GM21619 (cell line): ENCODE results near the gene MAPK10.

Source experiments
- ATAC-seq: cut with Tn5 transposase; IDR thresholded peaks from one replicate; pipeline ENCODE4 v1.9.1; 2021; ENCODE audit not compliant: unreplicated experiment

The MAPK10 gene

GRCh38 chr4:86359944-86360478, at the start of gene MAPK10:
Gene MAPK10, minus strand, starts transcription at chr4:86360053.
- peak; percentile 95 for ATAC-seq

- no peak for ATAC-seq
These were observed 43.7 kb upstream of the MAPK10 start for GRCh38 chr4:86403575-86403974.

DNA sequence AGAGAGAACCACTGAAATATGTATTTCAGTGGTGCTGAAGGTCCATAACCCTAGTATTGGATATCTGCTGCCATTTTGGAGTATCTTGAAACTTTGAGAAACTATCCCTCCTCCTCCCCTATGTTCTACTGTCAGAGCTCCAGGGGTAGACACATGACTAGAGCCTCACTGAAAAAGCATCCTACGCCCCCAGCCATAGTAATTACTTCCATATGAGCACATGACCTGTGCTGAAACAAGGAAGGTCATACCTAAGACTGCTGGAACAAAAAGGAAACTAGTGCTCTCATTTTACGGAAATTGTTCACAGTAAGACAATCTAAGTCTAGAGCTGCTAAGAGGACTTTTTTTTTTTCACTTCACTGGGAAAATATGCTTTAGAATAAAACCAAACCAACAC, 42.0 kb upstream of the MAPK10 start:
- ATAC-seq, result no peak

GRCh38 chr4:86400216-86400615, 40.4 kb upstream of the MAPK10 start:
- ATAC-seq, result no peak

DNA sequence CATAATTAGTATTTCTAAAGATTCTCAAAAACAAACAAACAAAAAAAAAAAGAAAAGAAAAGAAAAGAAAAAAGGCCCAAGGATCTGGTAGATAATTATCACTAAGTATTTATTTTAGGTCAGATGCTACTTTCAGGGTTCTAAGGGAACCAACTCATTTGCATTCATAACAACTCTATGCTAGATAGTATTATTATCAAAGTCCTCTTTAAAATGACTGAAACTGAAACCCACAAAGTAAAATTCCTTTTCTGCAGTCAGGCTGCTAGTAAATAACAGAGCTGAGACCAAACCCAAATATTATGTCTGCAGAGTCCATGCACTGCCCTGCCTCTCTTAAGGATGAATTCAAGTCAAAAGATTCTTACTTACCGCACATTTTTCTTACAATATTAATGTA, 38.3 kb upstream of the MAPK10 start:
- ATAC-seq, result peak; percentile 80

DNA sequence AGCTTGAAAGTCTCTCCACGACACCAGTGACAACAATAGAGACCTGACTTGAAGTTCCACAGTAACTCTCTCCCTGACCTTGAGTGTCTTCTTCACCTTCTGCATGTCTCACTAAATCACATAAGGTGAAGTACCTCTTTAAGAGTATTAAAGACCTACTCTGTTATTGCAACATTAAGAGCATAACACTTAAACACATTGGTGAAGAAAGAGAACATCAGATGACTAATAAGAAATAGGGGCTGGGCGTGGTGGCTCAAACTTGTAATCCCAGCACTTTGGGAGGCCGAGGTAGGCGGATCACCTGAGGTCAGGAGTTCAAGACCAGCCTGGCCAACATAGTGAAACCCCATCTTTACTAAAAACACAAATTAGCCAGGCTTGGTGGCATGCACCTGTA, 33.9 kb upstream of the MAPK10 start:
- ATAC-seq, result no peak

DNA sequence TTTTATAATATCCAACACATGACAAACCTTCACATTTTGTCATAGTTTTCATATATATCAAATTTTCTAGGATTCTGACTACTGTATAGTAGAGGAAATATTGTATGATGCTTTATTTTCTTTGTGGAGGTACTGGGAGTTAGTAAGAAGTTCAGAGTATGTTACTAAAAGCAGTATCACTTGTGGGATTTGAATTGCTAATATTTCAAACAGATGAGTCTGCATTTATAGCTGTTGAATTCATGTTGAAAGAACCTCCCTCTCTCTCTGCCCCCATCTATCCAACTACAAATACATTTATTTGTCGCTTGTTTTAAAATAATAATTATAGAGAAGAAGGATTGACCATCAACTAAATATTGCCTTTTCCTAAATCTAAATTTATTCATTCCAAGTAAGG, 29.8 kb upstream of the MAPK10 start:
- ATAC-seq, result no peak

- ATAC-seq, result no peak
These were observed 28.4 kb upstream of the MAPK10 start for GRCh38 chr4:86388252-86388651.

GRCh38 chr4:86386817-86387415, 27.1 kb upstream of the MAPK10 start:
- ATAC-seq, result no peak

DNA sequence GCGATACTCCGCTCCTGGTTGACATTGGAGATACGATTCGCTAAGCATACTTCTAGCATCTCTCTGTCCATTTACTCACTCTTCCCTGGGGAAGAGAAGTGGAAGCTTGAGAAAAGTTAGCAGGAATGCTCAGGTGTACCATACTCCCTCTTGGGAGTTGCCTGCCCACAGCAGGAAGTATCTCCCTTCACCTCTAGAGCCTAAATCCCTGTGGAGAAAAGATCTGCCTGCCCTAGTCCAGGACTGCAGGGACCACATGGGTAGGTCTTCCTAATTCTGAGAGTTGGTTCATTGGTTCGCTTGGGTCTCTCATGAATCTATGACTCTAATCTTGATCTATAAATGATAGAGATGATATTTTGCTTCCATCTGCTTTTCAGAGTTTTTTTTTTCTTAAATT, 26.3 kb upstream of the MAPK10 start:
- no peak for ATAC-seq

DNA sequence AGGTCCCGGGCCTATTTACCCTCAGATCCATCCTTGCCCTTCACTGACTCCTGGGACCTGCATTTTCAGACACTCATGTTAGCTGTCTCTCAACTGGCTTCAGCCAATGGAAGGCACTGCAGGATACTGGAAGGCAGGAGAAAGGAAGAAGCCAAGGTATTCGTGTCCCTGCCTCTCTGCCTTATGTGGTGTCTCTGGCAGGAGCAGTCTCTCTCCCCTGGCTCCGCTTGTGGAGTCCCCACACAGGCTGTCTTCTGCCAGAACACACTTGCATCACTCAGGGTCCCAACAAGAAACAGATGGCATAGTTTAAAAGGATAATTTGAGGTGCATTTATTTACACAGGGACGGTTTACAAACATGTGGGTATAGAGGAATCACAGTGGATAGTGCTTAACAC, 21.6 kb upstream of the MAPK10 start:
- no peak for ATAC-seq

- ATAC-seq, result no peak
These were observed 20.4 kb upstream of the MAPK10 start for GRCh38 chr4:86380181-86380724.

GRCh38 chr4:86376850-86377249, 17.0 kb upstream of the MAPK10 start:
- ATAC-seq, result no peak

GRCh38 chr4:86368433-86368832, 8.6 kb upstream of the MAPK10 start:
- ATAC-seq, result no peak

DNA sequence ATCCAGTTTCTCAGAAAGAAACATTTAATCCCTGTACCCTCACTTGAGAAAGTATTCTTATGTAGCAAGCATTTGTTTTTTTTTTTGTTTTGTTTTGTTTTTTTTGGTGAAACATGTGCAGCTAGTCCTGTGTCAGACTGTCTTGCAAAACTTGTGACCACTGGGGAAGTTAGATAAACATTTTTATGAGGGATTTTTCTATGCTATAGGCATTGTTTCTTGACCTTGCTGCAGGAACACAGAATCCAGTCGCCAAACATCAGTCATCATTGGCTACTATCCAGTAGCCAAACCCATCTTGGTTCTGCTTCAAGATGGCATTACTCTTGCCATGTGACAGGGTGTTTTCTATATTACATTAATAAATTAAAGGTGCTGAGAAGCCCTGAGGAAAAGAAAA, 7.7 kb upstream of the MAPK10 start:
- ATAC-seq, result no peak

DNA sequence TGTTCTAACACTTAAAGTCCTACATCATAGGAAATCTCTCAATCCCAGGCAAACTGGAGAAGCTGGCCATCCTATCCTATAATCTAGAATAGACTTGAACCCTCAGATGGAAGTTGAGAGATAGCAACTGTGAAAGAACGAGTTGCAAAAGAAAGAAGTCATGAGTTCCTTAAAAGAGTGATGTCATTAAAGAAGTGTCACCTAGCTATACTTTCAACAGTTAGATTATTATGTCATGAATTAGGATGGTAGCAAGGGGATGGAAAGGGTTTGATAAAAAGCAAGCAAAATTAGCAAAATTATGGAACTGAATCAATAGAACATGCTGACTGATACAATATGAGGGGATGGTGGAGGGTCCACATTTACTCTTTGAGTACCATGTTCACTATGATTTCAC, 7.1 kb upstream of the MAPK10 start:
- no peak for ATAC-seq

DNA sequence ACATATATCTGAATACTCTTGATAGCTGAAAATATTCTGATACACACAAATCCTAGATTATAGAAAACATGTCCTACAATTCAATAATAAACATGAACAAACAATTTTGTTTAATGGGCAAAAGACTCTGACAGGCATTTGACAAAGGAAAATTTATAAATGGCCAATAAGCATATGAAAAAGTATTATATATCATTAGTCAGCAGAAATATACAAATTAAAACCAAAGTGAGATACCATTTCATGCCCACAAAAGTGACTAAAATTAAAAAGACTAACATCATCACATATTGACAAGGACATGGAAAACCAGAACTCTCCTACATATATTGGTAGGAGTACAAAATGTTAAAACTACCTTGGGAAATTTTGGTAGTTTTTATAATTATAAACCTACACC, 2.7 kb upstream of the MAPK10 start:
- no peak for ATAC-seq

DNA sequence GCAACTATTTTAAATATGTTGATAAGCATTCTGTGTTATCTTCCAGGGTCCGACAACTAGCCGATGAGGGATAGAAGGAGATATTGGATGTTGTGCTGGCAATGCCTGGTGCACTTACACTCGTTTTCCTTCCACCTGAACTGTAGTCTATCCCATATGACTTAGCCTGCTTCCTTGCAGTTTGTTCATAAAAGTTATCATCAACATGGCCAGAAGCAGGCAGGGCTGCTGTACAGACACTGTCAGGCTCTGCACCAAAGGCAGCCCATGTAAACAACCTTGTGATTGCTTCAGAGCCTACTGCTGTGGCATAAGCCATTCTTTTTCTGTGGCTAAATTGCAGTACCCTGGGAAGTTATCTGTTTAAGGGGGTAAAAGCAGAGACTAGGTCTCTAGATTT, 1.6 kb downstream of the MAPK10 start:
- no peak for ATAC-seq

GRCh38 chr4:86357608-86358007, 2.2 kb downstream of the MAPK10 start:
- no peak for ATAC-seq

DNA sequence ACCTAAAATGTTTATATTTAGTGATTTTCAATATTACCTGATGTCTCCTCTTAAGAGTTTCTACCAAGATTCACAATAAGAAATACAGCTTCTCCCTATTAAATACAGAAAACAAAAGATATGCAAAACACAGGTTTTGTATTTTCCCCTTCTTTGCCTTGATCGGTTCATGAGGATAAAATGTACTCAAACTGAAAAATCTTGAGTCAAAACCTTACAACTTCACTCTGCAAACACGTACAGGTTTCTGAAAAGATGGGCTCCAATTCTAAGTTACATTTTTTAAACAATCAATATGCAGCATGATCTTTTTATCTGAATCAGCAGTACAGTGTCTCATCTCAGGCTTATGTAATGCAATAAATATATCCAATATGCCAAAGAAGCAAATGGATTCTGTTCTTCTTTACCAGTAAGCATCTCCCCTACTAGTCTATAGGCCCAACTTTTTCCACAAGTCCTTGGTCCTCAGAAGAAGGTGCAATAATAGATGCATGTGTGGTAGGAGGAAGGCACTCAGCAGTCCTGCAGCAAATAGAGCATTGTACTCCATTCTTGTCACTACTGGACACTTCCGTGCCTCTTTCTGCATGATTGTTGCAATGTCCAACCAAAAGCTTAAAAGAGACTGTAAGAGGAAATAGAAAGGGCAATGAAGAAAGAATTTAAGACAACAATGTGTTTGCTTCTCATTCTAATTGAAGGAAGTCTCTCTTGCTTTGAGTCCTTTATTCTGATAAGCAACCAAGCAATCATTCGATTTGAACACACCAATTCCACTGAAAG, 3.2 kb downstream of the MAPK10 start:
- ATAC-seq, result no peak

DNA sequence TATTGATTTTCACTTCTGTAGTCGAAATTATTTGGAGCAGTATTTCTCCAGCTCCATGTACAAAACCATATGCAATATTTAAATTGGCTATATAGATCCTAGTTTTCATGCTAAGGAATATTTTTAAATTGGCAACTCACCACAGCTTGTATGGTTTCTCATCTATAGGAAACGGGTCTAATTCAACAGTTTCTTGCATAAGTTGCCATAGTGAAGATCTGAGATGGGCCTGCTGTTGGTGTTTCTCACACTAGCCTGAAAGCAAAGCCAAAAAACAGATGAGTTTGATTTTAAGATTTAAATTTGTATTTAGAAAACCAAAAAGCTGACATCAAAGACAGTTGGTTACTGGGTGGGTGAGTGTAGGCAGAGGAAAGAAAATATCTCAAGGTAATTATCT, 5.5 kb downstream of the MAPK10 start:
- ATAC-seq, result no peak

DNA sequence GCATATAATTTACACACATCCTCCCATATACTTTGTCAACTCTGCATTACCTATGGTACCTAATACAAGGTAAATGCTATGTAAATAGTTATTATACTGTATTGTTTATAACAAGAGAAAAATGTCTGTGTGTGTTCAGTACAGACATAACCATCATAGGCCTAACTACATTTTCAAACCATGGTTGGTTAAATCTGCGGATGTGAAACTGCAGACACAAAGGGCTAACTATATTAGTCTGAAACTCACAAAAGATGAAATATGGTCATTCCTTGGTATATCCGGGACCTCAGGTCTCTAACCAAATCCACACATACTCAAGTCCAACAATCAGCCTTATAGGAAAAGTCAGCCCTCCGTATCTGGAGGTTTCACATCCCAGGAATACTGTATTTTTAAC, 13.5 kb downstream of the MAPK10 start:
- ATAC-seq, result no peak
